Fibroblast of lung (primary cell): ENCODE data around the gene MED31.

Experiments
- CTCF ChIP-seq, 2 donors: IDR thresholded peaks in 1 of 2; conservative IDR thresholded peaks in 1 of 2; 1 replicate in 1 of 2; 2 replicates in 1 of 2; pipeline ENCODE4 v1.5.1; 2011 to 2012; ENCODE audit warnings: low read length in 2 of 2, control low read depth in 1 of 2, inconsistent platforms in 1 of 2, low read depth in 1 of 2, mild to moderate bottlenecking in 1 of 2
- EZH2 ChIP-seq: IDR thresholded peaks from 2 replicates; pipeline ENCODE4 v1.5.1; 2012; ENCODE audit warnings: low read length, control low read depth, mild to moderate bottlenecking; ENCODE audit errors: missing control alignments

- TF ChIP-seq CTCF (conservative IDR thresholded peaks at IDR 0.05 in 1 of 2, IDR thresholded peaks at IDR 0.05 in 1 of 2; ENCODE audit: low read depth in 1 of 2, low read length in 2 of 2): no peak
- TF ChIP-seq EZH2: no peak
Observed at GRCh38 chr17:6639586-6640535, 11.5 kb downstream of the MED31 start.
